Sigmoid colon (tissue), 4 donors: ENCODE measurements around the gene BBIP1.

ENCODE experiments used
- POLR2A ChIP-seq, 2 donors: fragments of 450-650 bp; IDR thresholded peaks; one replicate each; pipeline ENCODE4 v1.6.1; 2016; ENCODE audit warnings: antibody characterized with exemption in 2 of 2, mild to moderate bottlenecking in 2 of 2, moderate library complexity in 2 of 2
- POLR2AphosphoS5 ChIP-seq, 4 donors: sonication (generic); formaldehyde crosslinking; IDR thresholded peaks; one replicate each; pipeline ENCODE4 v1.6.1; 2017; ENCODE audit warnings: antibody characterized with exemption in 4 of 4
- TF ChIP-seq, protein P1 (sequence below), 4 experiments: fragments of 450-650 bp in 3 of 4; fragments of 200-600 bp in 1 of 4; IDR thresholded peaks; one replicate each; pipeline ENCODE4 v1.5.1; 2016 to 2019; ENCODE audit warnings: antibody characterized with exemption in 4 of 4, mild to moderate bottlenecking in 3 of 4, moderate library complexity in 2 of 4

DNA sequence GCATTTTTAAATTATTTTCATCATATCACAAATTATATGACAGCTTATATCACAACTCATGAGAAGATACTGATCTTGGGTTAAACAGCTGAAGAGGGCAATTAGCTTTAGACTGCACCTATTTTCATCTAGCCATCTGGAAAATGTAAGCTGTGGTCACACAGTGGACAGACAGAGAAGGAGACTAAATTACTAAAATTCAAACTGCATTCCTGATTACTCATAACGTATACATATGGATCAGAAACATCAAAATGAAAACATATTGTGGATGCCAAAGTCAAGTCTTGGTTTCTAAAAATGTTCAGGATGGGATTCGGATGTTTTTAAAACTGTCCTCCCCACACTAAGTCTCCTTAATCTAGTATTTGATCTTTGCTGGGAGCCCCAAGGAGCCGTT, 6.6 kb downstream of the BBIP1 start:
- TF ChIP-seq, protein P1, sequence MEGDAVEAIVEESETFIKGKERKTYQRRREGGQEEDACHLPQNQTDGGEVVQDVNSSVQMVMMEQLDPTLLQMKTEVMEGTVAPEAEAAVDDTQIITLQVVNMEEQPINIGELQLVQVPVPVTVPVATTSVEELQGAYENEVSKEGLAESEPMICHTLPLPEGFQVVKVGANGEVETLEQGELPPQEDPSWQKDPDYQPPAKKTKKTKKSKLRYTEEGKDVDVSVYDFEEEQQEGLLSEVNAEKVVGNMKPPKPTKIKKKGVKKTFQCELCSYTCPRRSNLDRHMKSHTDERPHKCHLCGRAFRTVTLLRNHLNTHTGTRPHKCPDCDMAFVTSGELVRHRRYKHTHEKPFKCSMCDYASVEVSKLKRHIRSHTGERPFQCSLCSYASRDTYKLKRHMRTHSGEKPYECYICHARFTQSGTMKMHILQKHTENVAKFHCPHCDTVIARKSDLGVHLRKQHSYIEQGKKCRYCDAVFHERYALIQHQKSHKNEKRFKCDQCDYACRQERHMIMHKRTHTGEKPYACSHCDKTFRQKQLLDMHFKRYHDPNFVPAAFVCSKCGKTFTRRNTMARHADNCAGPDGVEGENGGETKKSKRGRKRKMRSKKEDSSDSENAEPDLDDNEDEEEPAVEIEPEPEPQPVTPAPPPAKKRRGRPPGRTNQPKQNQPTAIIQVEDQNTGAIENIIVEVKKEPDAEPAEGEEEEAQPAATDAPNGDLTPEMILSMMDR (IDR thresholded peaks at IDR 0.05): no peak
- TF ChIP-seq POLR2A (IDR thresholded peaks at IDR 0.05): no peak
- TF ChIP-seq POLR2AphosphoS5 (IDR thresholded peaks at IDR 0.05): no peak
